H1 (cell line): ENCODE measurements around the gene UGT1A8. TPM values are rescaled to one million over a fixed set of nuclear protein-coding genes. Genes with fewer than 3 reads are reported as not detected.

Experiments used
- CBX5 ChIP-seq: fragments of 300-800, 300-1000 bp; sonication (generic); IDR thresholded peaks from 2 replicates; pipeline ENCODE4 v1.7.1; 2016; ENCODE audit warnings: antibody characterized with exemption, low read length, low read depth
- CHD7 ChIP-seq: fragments of 300-600 bp; sonication (generic); IDR thresholded peaks from 2 replicates; pipeline ENCODE4 v1.7.1; 2012; ENCODE audit warnings: low read length, moderate library complexity, mild to moderate bottlenecking, inconsistent platforms; ENCODE audit not compliant: insufficient replicate concordance
- PHF8 ChIP-seq: fragments of 200-600 bp; sonication (generic); conservative IDR thresholded peaks from 2 replicates; pipeline ENCODE4 v1.7.1; 2012; ENCODE audit warnings: low read depth, mild to moderate bottlenecking, inconsistent platforms, low read length, moderate library complexity
- YY1 ChIP-seq: IDR thresholded peaks from 2 replicates; pipeline ENCODE4 v1.6.1; 2011; ENCODE audit warnings: low read depth, mild to moderate bottlenecking, low read length
- polyA plus RNA-seq, 7 experiments: library from polyadenylated mRNA; depleted of rRNA in 3 of 7; stranded (reverse) in 5 of 7; unstranded in 2 of 7; fragments of >200 nt in 5 of 7; fragments of 200-250 nt in 2 of 7; gene quantifications; 1 replicate in 5 of 7; 2 replicates in 1 of 7; 4 replicates in 1 of 7; pipeline versions ENCODE4 v1.2.1 to v1.2.3, GENCODE V29; 2011 to 2013; ENCODE audit warnings: missing spikeins in 2 of 7, mixed read lengths in 2 of 7
- total RNA-seq: library from RNA; stranded (reverse); fragmentation: NEBNext Ultra II Directional; extraction: Animal tissue kit (Norgen Biotek cat#: 25700); gene quantifications from 2 replicates; pipeline ENCODE4 v1.2.1, GENCODE V29; 2021
- TF ChIP-seq, protein P1 (sequence below): IDR thresholded peaks from 2 replicates; pipeline ENCODE4 v1.6.1; 2012; ENCODE audit warnings: low read length, inconsistent platforms

The UGT1A8 gene
- total and polyA plus RNA-seq, 2 of the 8 experiments (the other 6 are each of a cell fraction or from before 2014, with no cell fraction given): not detected

DNA sequence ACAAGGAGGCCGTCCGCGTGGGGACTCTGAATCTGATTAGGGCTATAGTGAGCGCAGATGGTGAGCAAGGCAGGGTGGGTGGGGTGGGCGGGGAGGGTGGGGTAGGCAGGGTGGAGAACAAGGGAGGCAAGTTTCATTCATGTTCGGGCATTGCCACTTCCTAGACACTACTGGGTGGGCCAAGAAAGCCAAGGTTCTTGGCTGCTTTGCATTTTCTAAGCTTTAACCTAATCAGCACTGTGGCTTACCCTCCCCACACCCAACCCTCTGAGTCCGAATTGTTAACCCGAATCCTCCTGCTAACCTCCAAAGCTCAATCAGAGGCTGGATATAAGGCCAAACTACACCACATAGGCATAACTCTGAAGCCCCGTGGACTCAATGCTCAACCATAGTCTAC is 178.8 kb downstream of the UGT1A8 start (continued):
- TF ChIP-seq CHD7: no peak
- no peak for TF ChIP-seq YY1
- TF ChIP-seq, protein P1, sequence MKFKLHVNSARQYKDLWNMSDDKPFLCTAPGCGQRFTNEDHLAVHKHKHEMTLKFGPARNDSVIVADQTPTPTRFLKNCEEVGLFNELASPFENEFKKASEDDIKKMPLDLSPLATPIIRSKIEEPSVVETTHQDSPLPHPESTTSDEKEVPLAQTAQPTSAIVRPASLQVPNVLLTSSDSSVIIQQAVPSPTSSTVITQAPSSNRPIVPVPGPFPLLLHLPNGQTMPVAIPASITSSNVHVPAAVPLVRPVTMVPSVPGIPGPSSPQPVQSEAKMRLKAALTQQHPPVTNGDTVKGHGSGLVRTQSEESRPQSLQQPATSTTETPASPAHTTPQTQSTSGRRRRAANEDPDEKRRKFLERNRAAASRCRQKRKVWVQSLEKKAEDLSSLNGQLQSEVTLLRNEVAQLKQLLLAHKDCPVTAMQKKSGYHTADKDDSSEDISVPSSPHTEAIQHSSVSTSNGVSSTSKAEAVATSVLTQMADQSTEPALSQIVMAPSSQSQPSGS: no peak
- TF ChIP-seq PHF8: no peak
- TF ChIP-seq CBX5: no peak
- TF ChIP-seq, all 59 proteins: peak for 0
